Spleen (tissue), 11 donors: ENCODE data around the gene MCM9. TPM values are rescaled to one million over a fixed set of nuclear protein-coding genes. Genes with fewer than 3 reads are reported as not detected.

Experiments used
- DNase-seq: peaks from one replicate; pipeline ENCODE4 v3.0.0-alpha.2; 2020
- H3K27ac ChIP-seq, 8 donors: fragments of 200-600 bp; sonication (generic) in 7 of 8; 1 replicate in 4 of 8; 2 replicates in 4 of 8; pipeline versions ENCODE4 v1.5.0 to v1.8.0; 2016 to 2021; ENCODE audit warnings: inconsistent platforms in 4 of 8, mild to moderate bottlenecking in 4 of 8, moderate library complexity in 1 of 8
- H3K27me3 ChIP-seq, 7 donors: fragments of 200-600 bp; sonication (generic) in 6 of 7; replicated peaks in 1 of 7; 1 replicate in 4 of 7; 2 replicates in 3 of 7; pipeline versions ENCODE4 v1.5.0 to v1.8.0; 2016 to 2021; ENCODE audit warnings: inconsistent platforms in 3 of 7, mild to moderate bottlenecking in 1 of 7
- H3K36me3 ChIP-seq, 6 donors: fragments of 200-600 bp; sonication (generic) in 5 of 6; 1 replicate in 4 of 6; 2 replicates in 2 of 6; pipeline versions ENCODE4 v1.5.0 to v1.8.0; 2016 to 2021; ENCODE audit warnings: inconsistent platforms in 2 of 6
- H3K4me1 ChIP-seq, 6 donors: fragments of 200-600 bp; sonication (generic) in 5 of 6; 1 replicate in 3 of 6; 2 replicates in 3 of 6; pipeline versions ENCODE4 v1.5.0 to v1.8.0; 2016 to 2021; ENCODE audit warnings: inconsistent platforms in 3 of 6
- H3K4me3 ChIP-seq, 8 donors: fragments of 200-600 bp; sonication (generic) in 7 of 8; 1 replicate in 4 of 8; 2 replicates in 4 of 8; pipeline versions ENCODE4 v1.5.0 to v1.8.0; 2016 to 2021; ENCODE audit warnings: inconsistent platforms in 4 of 8, mild to moderate bottlenecking in 4 of 8, moderate library complexity in 2 of 8
- H3K9me3 ChIP-seq, 8 donors: fragments of 200-600 bp; sonication (generic) in 7 of 8; 1 replicate in 4 of 8; 2 replicates in 4 of 8; pipeline versions ENCODE4 v1.5.0 to v1.8.0; 2016 to 2021; ENCODE audit warnings: inconsistent platforms in 4 of 8
- POLR2A ChIP-seq, 3 donors: fragments of 450-650 bp; IDR thresholded peaks; one replicate each; pipeline ENCODE4 v1.5.1; 2017; ENCODE audit warnings: antibody characterized with exemption in 3 of 3, mild to moderate bottlenecking in 1 of 3
- POLR2AphosphoS5 ChIP-seq, 3 donors: sonication (generic); formaldehyde crosslinking; IDR thresholded peaks; one replicate each; pipeline ENCODE4 v1.5.1; 2017; ENCODE audit warnings: antibody characterized with exemption in 3 of 3
- WGBS, 5 donors: extraction: QIAGEN DNeasy Blood & Tissue Kit in 3 of 5; methylation state at CpG; one replicate each; pipeline versions ENCODE4 v1.1.5 to v1.1.7; 2013 to 2018; 5-methylcytosine and 5-hydroxymethylcytosine counted together
- intact Hi-C: fragments of 100-400 bp; cut with DNase I; formaldehyde crosslinking; loops from one replicate; pipeline ENCODE4 v1.15.0; 2023; ENCODE audit warnings: low total_unique reads
- polyA plus RNA-seq, 3 donors: library from polyadenylated mRNA; stranded (reverse); fragments of 200-250 nt; gene quantifications; one replicate each; pipeline ENCODE4 v1.2.1, GENCODE V29; 2013
- total RNA-seq, 7 donors: library from RNA; depleted of rRNA in 3 of 7; stranded (reverse); fragments of >200 nt in 3 of 7; fragmentation: NEBNext Ultra II Directional in 4 of 7; extraction: Animal tissue kit (Norgen Biotek cat#: 25700) in 4 of 7; gene quantifications; one replicate each; pipeline versions ENCODE4 v1.1.0 to v1.2.1, GENCODE V29; 2016 to 2021
- TF ChIP-seq, protein P1 (sequence below), 11 experiments: fragments of 200-600 bp in 7 of 11; fragments of 450-650 bp in 4 of 11; sonication (generic) in 4 of 11; IDR thresholded peaks in 8 of 11; conservative IDR thresholded peaks in 3 of 11; 1 replicate in 7 of 11; 2 replicates in 4 of 11; pipeline versions ENCODE4 v1.4.0 to v1.8.0; 2016 to 2021; ENCODE audit warnings: antibody characterized with exemption in 11 of 11, inconsistent platforms in 4 of 11, mild to moderate bottlenecking in 1 of 11
- donor health status: healthy with polysubstance abuse.
- donor health status: DM: no; HTN: no; CAD: no; lungs with moderate emphysema.
- donor health status: DM: no; HTN: no; CAD: no.
- donor health status: Bipolar disorder and iron deficiency.
- donor health status: healthy.
- donor health status: DM: no; HTN: no; CAD: no.
- donor health status: DM: yes; HTN: yes; CAD: no.

The MCM9 gene
- total and polyA plus RNA-seq, 10 donors: 3.7 to 33.6 (median 21.5) TPM

DNA sequence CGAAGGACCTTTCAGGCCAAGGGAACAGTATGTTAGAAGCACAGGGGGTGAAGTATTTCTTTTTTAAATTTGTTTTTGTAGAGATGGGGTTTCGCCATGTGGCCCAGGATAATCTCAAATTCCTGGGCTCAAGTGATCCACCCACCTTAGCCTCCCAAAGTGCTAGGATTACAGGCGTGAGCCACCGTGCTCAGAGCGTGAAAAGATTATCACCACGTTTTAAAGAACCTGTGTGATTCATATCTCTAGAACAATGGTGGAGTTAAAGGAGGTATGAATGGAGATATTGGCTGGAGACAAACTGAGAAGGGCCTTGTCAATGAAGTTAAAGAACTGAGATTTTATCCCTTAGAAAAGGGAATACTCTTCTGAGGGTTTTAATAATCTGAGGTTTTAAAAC is 31.3 kb downstream of the MCM9 start:
- intact Hi-C loops: no loop called here
- no peaks in the 10 kb centered on the region for H3K9me3 ChIP-seq
- H3K27ac ChIP-seq: no peak overlapping the region
- TF ChIP-seq, protein P1, sequence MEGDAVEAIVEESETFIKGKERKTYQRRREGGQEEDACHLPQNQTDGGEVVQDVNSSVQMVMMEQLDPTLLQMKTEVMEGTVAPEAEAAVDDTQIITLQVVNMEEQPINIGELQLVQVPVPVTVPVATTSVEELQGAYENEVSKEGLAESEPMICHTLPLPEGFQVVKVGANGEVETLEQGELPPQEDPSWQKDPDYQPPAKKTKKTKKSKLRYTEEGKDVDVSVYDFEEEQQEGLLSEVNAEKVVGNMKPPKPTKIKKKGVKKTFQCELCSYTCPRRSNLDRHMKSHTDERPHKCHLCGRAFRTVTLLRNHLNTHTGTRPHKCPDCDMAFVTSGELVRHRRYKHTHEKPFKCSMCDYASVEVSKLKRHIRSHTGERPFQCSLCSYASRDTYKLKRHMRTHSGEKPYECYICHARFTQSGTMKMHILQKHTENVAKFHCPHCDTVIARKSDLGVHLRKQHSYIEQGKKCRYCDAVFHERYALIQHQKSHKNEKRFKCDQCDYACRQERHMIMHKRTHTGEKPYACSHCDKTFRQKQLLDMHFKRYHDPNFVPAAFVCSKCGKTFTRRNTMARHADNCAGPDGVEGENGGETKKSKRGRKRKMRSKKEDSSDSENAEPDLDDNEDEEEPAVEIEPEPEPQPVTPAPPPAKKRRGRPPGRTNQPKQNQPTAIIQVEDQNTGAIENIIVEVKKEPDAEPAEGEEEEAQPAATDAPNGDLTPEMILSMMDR (IDR thresholded peaks at IDR 0.05 in 8 of 11, conservative IDR thresholded peaks at IDR 0.05 in 3 of 11): no peak
- no peak for TF ChIP-seq POLR2AphosphoS5 (IDR thresholded peaks at IDR 0.05)
- TF ChIP-seq POLR2A (IDR thresholded peaks at IDR 0.05): no peak
- H3K36me3 ChIP-seq: peaks cover 0 to 95% (median 43%) of the 10 kb centered on the region in 6 donors
- no peak for DNase-seq
- no peak overlapping the region for H3K4me3 ChIP-seq
- H3K27me3 ChIP-seq: no peaks in the 10 kb centered on the region
- peaks cover 0 to 47% (median 26%) of the 10 kb centered on the region in 6 donors for H3K4me1 ChIP-seq
- whole genome bisulfite sequencing, 5 donors: 90 to 99% (median 94%) methylated on average over 6 of the region's 6 CpGs

- Histone ChIP-seq H3K27ac (no peak overlapping the region), H3K4me1 (peaks cover 0 to 53% (median 29%) of the 10 kb centered on the region in 6 donors), H3K36me3 (peaks cover 0 to 93% (median 38%) of the 10 kb centered on the region in 6 donors), H3K9me3 (no peaks in the 10 kb centered on the region), H3K27me3 (no peaks in the 10 kb centered on the region), H3K4me3 (no peak overlapping the region)
- no peak for DNase-seq
- intact Hi-C loops: no loop called here
- WGBS, 5 donors: 69 to 90% (median 81%) methylated on average over 2 of the region's 2 CpGs
- TF ChIP-seq, protein P1 (IDR thresholded peaks at IDR 0.05 in 8 of 11, conservative IDR thresholded peaks at IDR 0.05 in 3 of 11): no peak
- TF ChIP-seq POLR2A (IDR thresholded peaks at IDR 0.05): no peak
- TF ChIP-seq POLR2AphosphoS5 (IDR thresholded peaks at IDR 0.05): no peak
These were observed 31.8 kb downstream of the MCM9 start for GRCh38 chr6:118903138-118903537.

DNA sequence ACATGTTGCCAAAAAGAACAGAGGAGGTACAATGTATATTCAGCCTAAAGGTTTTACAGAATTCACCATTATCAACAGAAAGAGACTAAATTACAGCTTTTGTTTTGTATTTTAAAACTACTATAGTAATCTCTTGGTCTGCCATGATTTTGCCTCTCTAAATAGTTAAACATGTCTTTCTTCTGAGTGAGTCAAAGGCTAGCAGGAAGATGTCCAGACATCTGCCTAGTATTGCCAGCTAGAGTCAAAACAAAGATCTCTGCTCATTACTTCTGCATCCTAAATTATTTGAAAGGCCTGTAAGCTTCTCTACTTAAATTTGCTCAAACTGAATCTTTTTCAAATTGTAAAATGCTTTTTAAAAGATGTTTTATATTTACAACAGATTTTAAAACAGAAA is 32.2 kb downstream of the MCM9 start:
- no peaks in the 10 kb centered on the region for H3K27me3 ChIP-seq
- TF ChIP-seq POLR2AphosphoS5 (IDR thresholded peaks at IDR 0.05) (no peak), POLR2A (IDR thresholded peaks at IDR 0.05) (no peak)
- TF ChIP-seq, protein P1 (IDR thresholded peaks at IDR 0.05 in 8 of 11, conservative IDR thresholded peaks at IDR 0.05 in 3 of 11): no peak

GRCh38 chr6:118899948-118900347 is 35.0 kb downstream of the MCM9 start:
- Histone ChIP-seq H3K4me1 (peaks cover 19 to 79% (median 54%) of the 10 kb centered on the region in 6 donors), H3K27me3 (no peaks in the 10 kb centered on the region), H3K27ac (no peak overlapping the region), H3K9me3 (no peaks in the 10 kb centered on the region), H3K4me3 (no peak overlapping the region), H3K36me3 (peaks cover 0 to 62% (median 15%) of the 10 kb centered on the region in 6 donors)
- intact Hi-C loops: no loop called here
- TF ChIP-seq, protein P1 (IDR thresholded peaks at IDR 0.05 in 8 of 11, conservative IDR thresholded peaks at IDR 0.05 in 3 of 11): no peak
- TF ChIP-seq POLR2AphosphoS5 (IDR thresholded peaks at IDR 0.05): no peak
- TF ChIP-seq POLR2A (IDR thresholded peaks at IDR 0.05): no peak
- WGBS, 5 donors: 73 to 85% (median 80%) methylated on average over 6 of the region's 6 CpGs
- DNase-seq: no peak

More for the DNA sequence above, 32.2 kb downstream of the MCM9 start:
- H3K4me1 ChIP-seq: peaks cover 2 to 57% (median 30%) of the 10 kb centered on the region in 6 donors
- intact Hi-C loops: no loop called here
- no peak overlapping the region for H3K27ac ChIP-seq
- no peak overlapping the region for H3K4me3 ChIP-seq
- no peak for DNase-seq
- H3K9me3 ChIP-seq: no peaks in the 10 kb centered on the region
- peaks cover 0 to 90% (median 34%) of the 10 kb centered on the region in 6 donors for H3K36me3 ChIP-seq
